AG20443 (cell line): ENCODE results near the gene NKPD1.
A peak's percentile ranks its signal among the peaks of the same experiment; 100 is the strongest.

Experiments
- DNase-seq: peaks from one replicate; pipeline ENCODE4 v3.0.0; 2012; ENCODE audit warnings: low spot score, mixed read lengths

NKPD1 gene

DNA sequence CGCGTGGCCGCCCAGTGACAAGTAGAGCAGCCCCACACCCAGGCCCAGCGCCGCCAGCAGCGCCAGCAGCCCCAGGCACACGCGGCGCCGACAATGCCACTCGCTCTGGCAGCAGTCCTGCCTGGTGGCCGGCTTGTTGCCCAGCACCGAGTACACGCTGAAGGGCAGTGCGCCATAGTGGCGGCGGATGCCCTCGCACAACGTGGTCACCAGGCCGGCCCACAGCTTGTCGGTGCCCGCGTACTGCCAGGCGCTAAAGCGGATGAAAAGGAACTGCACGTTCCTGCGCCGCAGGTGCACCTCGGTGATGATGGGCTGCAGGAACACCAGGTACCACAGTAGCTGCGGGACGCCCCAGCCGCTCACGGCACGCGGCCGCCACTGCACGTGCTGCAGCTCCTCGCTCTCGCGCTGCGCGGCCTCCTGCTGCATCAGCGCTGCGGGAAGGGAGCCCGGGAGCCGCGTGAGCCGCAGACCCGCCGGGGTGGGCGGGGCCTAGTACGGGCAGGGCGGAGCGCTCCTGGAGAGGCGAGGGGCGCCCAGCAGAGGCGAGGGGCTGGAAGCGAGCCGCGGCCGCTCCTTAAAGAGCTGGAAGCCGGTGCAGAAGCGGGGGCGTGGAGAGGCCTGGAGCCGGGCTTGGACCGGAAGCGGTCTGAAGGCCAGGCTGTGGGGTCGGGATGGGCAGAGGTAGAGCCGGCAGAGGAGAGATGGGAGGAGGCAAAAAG lies 7.3 kb downstream of the NKPD1 start:
- DNase-seq: peak; percentile 78

DNA sequence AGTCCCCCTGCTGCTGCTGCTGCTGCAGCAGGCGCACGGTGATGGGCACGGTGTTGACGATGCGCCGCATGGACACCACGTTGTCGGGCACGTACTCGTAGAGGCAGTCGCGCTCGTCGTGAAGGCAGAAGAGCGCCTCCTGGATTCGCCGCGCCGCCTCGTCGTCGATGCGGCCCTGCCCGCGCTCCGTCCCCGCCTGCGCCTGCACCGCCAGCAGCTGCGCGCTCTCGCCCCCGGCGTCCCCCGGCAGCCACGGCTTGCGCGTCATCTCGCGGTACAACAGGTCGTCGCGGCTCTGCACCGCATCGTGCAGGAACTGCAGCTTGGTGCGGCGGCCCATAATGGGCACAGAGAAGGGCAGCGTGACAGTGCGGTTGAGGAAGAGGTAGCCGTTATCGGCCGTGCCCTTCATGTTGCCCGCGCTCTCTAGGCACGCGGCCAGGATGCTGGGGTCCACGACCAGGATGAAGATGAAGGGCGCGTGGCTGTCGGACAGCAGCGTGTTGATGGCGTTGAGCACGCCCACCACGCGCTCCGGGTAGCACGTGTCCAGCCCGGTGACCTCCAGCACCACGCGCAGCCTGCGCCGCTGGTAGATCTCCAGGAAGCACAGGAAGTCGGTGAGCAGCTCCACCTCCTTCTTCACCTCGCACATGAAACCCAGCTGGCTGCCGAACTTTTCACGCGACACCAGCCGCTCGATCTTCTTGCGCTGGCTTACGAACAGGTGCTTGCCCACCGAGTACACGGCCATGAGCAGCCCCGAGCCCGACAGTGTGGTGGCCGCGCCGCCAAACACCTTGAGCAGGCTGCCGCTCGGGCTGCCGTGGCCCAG lies 8.1 kb downstream of the NKPD1 start:
- peak; percentile 52 for DNase-seq

DNA sequence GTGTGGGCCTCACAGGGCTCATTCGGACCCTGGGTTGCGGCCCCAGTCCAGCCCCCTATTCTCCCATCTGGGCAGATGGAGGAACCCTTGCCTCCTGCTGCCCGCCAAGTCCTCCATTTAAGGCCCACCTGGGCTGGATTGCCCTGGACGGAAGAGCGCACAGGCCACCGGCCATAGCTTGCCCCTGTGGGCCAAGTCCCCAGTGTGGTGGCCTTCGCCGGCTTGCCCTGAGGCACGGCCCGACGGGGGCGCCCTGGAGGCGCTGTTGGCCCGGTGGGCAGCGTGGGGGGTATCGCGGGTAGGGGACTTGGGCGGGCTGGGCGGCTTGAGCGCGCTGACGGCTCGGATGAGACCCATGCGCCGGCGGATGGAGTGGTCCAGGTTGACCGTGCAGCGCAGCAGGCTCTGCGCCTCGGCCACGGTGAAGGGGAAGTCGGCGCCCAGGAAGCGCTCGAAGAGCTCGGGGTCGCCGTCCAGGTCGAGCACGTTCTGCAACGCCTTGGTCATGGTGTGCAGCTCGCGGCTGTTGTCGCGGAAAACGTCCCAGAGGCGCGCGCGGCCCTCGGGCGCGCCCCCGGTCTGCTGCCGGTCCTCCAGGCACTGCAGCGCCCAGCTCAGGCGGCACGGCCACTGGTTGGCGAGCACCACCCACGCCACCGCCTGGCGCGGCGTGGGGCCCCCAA lies 8.8 kb downstream of the NKPD1 start:
- no peak for DNase-seq

DNA sequence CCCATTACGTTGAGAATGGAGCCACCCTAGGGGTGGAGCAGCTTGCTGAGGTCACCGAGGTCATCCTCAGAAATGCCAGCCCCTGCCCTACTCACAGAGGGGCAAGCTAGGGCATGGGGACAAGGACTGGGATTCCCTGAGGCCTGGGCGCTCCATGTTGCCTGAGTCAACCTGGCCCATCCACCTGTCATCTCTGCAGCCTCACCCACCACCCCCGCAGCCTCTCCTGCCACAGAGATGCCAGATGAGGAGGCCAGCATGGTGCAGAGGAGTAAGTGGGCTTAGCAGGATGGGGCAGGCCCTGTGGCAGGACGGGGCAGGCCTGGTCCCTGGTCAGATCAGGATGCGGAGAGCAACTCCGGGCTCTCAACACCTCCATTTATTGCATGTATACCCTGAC lies 9.5 kb downstream of the NKPD1 start:
- no peak for DNase-seq

DNA sequence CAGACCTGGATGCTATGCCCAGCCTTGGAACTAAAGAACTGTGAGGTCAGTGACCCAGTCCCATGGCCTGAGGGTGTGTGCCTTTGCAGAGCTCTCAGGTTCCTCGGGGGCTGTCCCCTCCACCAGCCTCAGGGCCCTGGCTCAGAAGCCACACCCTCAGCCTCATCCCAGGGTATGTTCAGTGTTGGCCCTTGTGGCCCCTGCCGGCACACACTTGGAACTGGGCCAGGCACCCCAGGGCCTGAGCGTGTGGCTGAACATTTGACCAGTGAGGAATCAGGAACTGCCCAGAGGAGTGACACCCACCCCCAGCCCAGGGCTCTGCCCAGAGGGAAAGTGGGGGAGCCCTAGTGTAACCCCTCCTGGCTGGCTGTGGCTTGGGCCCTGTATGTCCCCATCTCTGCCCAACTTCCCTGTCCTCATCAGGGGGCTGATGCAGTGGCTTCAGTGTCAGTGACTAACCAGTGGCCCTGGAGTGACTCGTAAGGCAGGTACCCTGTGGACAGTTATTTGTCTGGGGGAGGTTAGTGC lies 10.0 kb downstream of the NKPD1 start:
- DNase-seq: no peak

DNA sequence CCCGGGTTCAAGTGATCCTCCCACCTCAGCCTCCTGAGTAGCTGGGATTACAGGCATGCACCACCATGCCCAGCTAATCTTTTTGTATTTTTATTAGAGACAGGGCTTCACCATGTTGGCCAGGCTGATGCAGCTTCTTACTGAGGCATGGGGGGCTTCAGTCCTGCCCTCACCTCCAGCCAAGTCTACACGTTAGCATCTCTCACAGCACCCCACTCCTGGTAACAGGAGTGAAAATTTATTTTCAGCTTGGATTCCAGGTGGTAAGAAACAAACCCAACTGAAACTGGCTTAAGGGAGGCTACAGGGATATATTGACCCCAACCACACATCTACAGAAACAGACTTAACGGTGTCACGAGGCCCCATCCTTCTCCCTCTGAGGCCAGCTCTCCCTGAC lies 10.6 kb downstream of the NKPD1 start:
- no peak for DNase-seq

DNA sequence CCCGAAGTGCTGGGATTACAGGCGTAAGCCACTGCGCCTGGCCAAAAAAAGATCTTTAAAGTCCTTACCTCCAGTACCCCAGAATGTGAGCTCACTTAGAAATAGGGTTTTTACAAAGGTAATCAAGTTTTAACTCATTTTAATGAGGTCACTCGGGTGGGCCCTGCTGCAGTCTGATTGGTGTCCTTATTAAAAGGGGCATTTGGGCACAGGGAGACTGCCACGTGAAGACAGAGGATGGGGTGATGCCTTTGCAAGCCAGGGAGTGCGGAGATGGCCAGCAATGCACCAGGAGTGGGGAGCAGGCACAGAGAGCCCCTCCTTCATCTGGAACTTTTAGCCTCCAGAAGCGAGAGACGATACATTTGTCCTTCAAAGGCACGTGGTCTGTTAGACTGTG lies 11.7 kb downstream of the NKPD1 start:
- no peak for DNase-seq

DNA sequence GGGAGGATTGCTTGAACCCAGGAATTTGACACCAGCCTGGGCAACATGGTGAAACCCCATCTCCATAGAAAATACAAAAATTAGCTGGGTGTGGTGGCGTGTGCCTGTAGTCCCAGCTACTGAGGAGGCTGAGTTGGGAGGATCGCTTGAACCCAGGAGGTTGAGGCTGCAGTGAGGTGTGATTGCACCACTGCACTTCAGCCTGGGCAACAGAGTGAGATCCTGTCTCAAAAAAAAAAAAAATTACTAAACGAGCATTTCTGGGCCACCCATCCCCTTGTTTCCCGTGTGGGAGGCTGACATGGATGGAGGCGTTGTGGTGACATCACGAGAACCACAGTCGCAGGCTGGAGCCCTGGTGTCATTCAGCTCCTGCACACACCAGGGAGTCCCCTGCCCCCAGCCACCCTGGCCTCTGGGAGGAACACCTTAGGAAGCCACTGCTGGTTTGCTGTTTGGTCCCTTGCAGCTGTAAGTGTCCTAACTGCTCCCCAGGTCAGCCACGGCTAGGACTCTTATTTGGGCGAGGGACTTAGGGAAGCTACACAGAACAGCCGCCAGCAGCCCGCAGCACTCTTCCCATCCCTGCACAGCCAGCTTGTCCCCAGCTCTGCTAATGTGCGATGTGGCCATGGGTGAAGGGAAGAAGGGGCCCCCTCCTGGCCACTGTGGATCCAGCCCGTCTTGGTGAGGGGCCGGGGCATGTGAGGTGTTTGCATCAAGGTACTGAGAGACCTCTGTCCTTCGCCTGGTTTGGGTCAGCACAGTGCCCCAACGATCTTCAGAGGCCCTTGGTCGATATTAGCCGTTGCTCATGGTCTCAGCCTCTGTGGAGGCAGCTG lies 12.7 kb downstream of the NKPD1 start:
- no peak for DNase-seq

DNA sequence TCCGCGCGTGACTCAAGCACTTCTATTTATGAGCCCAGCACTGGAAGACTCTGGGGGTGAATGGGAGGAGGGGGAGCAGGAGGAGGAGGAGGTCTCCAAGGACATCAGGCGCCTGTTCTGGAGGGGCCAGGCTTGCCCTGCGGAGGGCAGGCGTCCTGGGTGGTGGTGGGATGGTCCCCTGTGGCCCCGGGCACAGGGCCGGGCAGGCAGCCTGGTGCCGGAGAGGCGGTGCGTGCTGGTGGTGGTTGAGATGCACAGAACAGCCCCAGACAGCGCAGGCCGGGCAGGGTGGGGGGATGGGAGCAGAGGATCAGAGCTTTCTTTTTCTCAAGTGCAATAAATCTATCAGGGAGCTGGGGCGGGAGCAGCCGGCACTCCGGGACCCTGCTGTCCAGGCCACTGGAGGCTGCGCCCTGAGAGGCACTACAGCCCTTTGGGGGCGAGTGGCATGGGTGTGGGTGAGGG lies 14.0 kb downstream of the NKPD1 start:
- no peak for DNase-seq

DNA sequence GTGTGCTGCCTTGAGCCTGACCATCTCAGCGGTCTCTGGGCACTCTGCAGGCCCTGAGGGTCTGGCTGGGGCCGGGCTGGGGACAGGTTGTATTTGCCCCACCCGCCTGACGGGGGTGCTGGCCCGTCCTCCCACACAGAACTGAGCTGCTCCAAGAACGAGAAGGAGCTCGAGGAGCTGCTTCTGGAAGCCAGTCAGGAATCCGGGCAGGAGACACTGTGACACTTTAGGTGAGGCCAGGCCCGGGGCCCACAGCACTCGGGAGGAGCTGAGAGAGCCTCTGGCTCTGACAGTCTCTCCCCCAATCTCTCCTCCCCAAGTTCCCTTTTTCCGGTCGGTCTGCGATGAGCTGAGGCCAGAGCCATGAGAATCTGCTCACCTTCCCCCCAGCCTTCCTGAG lies 14.5 kb downstream of the NKPD1 start:
- no peak for DNase-seq

DNA sequence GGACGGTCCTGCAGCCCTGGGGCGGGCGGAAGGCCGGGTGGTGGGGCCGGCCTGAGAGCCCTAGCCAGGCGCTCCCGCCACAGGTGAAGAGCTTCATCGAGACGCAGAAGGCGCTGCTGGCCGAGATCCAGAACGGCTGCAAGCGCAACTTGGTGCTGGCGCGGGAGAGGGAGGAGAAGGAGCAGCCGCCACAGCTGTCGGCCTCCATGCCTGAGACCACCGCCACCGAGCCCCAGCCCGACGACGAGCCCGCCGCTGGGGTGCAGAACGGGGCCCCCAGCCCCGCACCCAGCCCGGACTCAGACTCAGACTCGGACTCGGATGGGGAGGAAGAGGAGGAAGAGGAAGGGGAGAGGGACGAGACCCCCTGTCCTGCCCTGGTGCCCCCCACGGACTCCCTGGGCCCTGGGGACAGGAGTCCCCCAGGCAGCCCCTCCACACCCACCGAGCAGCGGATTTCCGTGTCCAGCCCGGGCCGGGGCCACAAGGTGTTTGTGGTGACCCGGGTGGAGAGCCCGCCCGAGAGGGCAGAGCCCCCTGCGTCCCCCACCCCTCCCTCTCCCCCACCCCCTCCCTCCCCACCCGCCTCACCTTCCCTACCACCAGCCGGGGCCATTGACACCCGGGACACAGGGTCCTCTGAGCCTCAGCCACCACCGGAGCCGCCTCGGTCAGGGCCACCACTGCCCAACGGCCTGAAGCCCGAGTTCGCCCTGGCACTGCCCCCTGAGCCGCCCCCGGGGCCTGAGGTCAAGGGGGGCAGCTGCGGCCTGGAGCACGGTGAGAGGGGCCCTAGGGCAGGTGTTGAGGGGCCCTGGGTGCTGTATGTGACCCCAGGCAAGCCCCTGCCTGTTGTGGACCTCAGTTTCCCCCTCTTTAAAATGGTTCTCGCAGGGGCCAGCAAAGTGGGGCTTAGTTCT lies 15.3 kb downstream of the NKPD1 start:
- DNase-seq: no peak

DNA sequence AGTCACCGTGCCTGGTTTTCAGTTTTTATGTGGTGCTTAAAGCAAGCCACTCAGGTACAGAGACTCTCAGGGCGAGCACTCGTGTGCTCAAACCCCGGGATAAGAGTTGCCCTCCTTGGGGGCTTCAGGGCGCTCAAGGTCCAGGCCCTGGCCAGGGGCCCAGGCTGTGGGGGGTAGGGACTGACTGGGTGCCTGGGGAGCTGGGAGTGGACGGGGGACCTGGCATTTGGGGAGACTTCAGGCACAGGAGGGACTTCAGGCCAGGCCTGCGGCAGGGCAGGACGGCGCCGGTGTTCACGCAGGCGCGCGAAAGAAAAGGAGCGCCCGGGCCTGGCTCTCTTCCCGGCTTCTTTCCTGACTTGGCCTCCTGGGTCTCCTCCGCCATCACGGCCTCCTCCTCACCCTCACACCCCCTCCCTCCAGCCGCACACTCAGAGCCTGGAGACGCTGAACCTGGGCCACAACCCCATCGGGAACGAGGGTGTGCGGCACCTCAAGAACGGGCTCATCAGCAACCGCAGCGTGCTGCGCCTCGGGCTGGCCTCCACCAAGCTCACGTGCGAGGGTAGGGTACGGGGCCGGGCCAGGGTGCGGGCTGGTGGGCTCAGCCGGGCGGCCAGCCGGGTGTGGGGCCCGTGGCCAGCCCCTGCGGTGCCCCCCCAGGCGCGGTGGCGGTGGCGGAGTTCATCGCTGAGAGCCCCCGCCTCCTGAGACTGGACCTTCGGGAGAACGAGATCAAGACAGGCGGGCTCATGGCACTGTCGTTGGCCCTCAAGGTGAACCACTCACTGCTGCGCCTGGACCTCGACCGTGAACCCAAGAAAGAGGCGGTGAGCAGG lies 16.1 kb downstream of the NKPD1 start:
- no peak for DNase-seq

DNA sequence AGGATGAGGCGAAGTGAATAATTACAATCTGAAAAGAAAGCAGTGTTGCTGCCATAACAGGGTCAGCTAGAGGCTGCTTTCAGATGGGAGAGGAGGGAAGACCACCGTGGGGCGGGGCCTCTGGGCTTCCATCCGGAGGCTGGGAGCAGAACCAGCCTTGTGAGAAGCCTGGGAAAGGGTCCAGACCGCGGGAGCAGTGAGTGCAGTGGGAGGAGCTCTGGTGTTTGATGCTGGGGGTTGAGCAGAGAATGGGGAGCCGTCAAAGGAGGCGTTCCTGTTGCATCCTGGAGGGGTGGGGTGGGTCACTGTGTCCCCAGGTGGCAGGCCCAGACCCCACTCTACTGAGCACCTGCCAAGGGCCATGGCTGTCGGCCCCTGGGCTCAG lies 18.1 kb downstream of the NKPD1 start:
- peak; percentile 54 for DNase-seq

DNA sequence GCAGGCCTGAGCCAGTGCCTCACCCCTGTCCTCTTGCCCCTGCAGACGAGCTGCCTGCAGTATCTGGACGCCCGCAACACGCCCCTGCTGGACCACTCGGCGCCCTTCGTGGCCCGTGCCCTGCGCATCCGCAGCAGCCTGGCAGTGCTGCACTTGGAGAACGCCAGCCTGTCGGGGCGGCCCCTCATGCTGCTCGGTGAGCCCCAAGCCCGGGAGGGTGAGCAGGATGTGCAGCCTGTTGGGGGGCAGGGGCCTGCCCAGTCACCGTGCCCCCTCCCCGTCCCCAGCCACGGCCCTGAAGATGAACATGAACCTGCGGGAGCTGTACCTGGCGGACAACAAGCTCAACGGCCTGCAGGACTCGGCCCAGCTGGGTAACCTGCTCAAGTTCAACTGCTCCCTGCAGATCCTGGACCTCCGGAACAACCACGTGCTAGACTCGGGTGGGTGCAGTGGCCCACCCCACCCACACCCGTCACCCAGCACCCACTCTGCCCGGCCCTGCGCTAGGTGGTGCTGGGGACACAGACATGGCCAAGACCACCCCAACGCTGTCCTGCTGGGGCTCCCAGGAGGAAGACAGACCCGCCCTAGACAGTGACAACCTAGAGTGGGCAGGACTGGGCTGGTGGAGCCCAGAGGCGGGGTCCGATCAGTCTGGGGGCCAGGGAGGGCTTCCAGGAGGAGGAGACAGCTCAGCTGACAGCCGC lies 18.6 kb downstream of the NKPD1 start:
- no peak for DNase-seq

DNA sequence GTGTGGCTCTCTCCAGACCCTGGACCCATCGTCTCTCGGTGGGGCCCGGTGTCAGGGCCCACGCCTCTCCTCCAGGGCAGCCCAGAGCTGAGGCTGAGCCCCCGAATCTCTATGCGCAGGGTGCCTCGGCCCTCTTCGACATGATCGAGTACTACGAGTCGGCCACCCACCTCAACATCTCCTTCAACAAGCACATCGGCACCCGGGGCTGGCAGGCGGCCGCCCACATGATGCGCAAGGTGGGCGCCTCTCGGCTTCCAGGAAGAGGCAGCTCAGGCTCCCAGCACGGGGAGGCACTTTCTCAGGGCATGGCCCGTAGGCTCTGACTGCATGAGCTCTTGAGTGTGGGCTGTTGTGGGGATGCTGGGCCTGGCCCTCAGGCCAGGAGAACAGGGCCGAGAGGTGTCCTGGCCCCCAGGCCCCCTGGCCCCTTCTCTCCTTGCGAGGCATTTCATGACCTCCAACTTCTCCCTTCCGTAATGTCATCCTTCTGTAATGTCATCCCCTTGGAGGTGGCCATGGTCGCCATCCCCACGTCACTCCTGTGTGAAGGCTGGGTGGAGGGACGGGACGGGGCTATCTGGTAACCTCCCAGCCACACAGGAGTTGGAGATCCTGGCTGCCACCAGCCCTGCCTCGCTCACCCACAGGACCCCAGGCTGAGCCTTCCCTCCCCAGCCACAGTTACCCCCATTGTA lies 19.4 kb downstream of the NKPD1 start:
- no peak for DNase-seq

DNA sequence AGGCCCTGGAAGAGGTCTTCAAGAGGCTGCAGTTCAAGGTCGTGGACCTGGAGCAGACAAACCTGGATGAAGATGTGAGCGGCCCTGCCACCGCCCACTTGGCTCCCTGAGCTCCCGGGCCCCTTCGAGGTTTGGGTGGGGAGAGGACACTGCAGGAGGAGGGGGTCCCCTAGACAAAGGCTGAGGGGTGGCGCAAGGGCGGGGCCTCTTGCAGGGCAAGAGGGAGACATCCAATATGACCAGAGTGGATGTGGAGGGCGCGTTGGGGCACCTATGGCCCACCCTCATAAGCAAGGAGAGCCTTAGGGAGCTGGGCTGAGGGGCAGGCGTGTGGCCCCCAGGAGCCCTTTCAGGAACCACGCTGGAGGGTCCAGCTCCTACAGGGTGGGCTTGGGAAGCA lies 20.2 kb downstream of the NKPD1 start:
- no peak for DNase-seq

DNA sequence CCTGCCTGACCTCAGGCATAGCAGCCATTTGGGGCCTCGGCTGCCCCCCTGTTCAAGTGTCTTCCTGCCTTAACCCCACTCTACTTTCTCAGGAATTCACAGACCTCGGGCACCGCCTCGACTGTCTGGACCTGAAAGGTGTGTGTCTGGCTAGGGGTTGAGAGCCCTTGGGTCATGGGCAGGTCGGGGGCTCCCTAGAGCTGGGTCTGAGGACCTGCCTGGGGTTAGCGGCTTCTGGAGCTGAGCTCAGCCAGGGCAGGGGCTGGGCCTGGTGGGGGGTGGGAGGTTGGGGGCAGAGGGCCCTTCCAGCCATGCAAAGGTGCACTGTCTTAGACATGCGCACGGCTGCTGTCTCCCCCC lies 20.7 kb downstream of the NKPD1 start:
- no peak for DNase-seq
